ENCODE data around the gene AJM1.

GRCh38 chr9:136821826-136822544, 20.3 kb upstream of the AJM1 start:
- TF ChIP-seq, protein P1, sequence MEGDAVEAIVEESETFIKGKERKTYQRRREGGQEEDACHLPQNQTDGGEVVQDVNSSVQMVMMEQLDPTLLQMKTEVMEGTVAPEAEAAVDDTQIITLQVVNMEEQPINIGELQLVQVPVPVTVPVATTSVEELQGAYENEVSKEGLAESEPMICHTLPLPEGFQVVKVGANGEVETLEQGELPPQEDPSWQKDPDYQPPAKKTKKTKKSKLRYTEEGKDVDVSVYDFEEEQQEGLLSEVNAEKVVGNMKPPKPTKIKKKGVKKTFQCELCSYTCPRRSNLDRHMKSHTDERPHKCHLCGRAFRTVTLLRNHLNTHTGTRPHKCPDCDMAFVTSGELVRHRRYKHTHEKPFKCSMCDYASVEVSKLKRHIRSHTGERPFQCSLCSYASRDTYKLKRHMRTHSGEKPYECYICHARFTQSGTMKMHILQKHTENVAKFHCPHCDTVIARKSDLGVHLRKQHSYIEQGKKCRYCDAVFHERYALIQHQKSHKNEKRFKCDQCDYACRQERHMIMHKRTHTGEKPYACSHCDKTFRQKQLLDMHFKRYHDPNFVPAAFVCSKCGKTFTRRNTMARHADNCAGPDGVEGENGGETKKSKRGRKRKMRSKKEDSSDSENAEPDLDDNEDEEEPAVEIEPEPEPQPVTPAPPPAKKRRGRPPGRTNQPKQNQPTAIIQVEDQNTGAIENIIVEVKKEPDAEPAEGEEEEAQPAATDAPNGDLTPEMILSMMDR (conservative IDR thresholded peaks at IDR 0.05 in 1 of 2, IDR thresholded peaks at IDR 0.05 in 1 of 2; ENCODE audit: low read depth in 1 of 2, low read length in 2 of 2) = no peak
- TF ChIP-seq EZH2 (IDR thresholded peaks at IDR 0.05; ENCODE audit: low read length, missing control alignments) = no peak
